SK-N-MC (cell line): ENCODE data around the gene EIF2S2.
"Not testable (repeated sequence)": the region's sequence is repeated elsewhere in the genome, so short reads cannot be mapped to it uniquely, and the experiment has no call there.

ENCODE experiments used
- EZH2 ChIP-seq: fragments of 200-600 bp; sonication (generic); IDR thresholded peaks from one replicate; pipeline ENCODE4 v1.6.1; 2017; ENCODE audit warnings: antibody characterized with exemption
- FOXP2 ChIP-seq: optimal IDR thresholded peaks from 2 replicates; pipeline ENCODE3; 2011; ENCODE audit warnings: mild to moderate bottlenecking, moderate library complexity; ENCODE audit not compliant: insufficient read depth; ENCODE audit errors: extremely low read length, control extremely low read depth
- POLR2AphosphoS5 ChIP-seq: IDR thresholded peaks from 2 replicates; pipeline ENCODE4 v1.6.1; 2012; ENCODE audit warnings: mild to moderate bottlenecking, low read depth, low read length, borderline replicate concordance

DNA sequence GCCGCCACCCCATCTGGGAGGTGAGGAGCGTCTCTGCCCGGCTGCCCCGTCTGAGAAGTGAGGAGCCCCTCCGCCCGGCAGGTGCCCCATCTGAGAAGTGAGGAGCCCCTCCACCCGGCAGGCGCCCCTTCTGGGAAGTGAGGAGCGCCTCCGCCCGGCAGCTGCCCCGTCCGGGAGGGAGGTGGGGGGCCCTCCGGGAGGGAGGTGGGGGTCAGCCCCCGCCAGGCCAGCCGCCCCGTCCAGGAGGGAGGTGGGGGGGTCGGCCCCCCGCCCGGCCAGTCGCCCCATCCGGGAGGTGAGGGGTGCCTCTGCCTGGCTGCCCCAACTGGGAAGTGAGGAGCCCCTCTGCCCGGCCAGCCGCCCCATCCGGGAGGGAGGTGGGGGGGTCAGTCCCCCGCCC, 20.4 kb upstream of the EIF2S2 start:
- TF ChIP-seq POLR2AphosphoS5, EZH2, FOXP2: not testable (repeated sequence)
